ENCODE data around the gene DRGX.

- TF ChIP-seq CTCF (IDR thresholded peaks at IDR 0.05) (no peak), POLR2A (IDR thresholded peaks at IDR 0.05) (no peak), EP300 (IDR thresholded peaks at IDR 0.05) (no peak)
Measured at GRCh38 chr10:49325916-49326783, 69.7 kb downstream of the DRGX start.
